Activated naive CD8-positive, alpha-beta T cell treated with anti-CD3 and anti-CD28 coated beads, Interleukin-2, amount 50 U/mL, for 24 hours (primary cell): ENCODE measurements around the gene LIPE.
"Not testable (repeated sequence)": the region's sequence is repeated elsewhere in the genome, so short reads cannot be mapped to it uniquely, and the experiment has no call there.

Source experiments
- ATAC-seq: fragments of 150-1000 bp; cut with Tn5 transposase; one replicate; pipeline ENCODE4 v1.10.0; 2021
- DNase-seq: peaks from one replicate; pipeline ENCODE4 v3.0.0; 2021
- H3K27ac Mint-ChIP-seq: one replicate; pipeline ENCODE4 v1.8.0; 2021; ENCODE audit warnings: mild to moderate bottlenecking, mixed read lengths
- H3K27me3 Mint-ChIP-seq: one replicate; pipeline ENCODE4 v1.8.0; 2021; ENCODE audit warnings: mixed read lengths
- H3K36me3 Mint-ChIP-seq: one replicate; pipeline ENCODE4 v1.8.0; 2021; ENCODE audit warnings: low read depth, mixed read lengths
- H3K4me1 Mint-ChIP-seq: one replicate; pipeline ENCODE4 v1.8.0; 2021; ENCODE audit warnings: mixed read lengths
- H3K4me3 Mint-ChIP-seq: one replicate; pipeline ENCODE4 v1.8.0; 2021; ENCODE audit warnings: mild to moderate bottlenecking, moderate library complexity, mixed read lengths
- H3K9me3 Mint-ChIP-seq: one replicate; pipeline ENCODE4 v1.8.0; 2021; ENCODE audit warnings: mixed read lengths

Gene LIPE

DNA sequence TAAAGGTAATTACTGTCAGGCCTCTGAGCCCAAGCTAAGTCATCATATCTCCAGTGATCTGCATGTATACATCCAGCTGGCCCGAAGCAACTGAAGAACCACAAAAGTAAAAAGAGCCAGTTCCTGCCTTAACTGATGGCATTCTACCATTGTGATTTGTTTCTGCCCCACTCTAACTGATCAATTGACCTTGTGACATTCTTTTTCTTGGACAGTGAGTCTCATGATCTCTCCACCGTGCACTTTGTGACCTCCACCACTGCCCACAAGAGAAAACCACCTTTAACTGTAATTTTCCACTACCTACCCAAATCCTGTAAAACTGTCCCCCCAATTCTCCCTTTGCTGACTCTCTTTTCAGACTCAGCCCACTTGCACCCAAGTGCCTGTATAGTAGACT, 32.7 kb upstream of the LIPE start:
- H3K4me1 Mint-ChIP-seq, result peaks cover 12% of the 10 kb centered on the region
- no peaks in the 10 kb centered on the region for H3K27me3 Mint-ChIP-seq
- no peaks in the 10 kb centered on the region for H3K36me3 Mint-ChIP-seq
- no peaks in the 10 kb centered on the region for H3K9me3 Mint-ChIP-seq
- ATAC-seq (no peak), DNase-seq (no peak)
- H3K4me3 Mint-ChIP-seq, result no peak overlapping the region
- no peak overlapping the region for H3K27ac Mint-ChIP-seq

DNA sequence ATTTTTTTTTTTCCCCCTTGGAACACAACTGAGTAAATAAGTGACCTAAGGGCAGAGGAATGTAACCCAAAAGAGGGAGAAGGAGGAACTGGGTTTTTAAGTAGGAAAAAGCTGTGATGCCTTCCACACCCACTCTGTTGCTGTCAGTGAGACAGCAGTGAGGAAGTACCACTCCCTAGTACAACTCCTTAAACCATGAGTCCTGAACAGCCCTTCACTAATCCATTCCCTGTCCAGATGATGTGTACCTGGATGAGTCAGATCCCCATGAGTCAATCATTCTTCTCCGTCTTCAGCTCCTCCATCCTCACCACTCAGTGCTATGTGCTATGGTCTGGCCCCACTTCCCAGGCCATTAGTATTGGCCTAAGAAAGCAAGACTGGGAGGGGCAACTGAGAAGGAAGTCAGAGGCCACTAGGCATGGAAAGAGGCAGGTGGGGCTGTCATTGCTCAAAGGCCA, 28.5 kb upstream of the LIPE start:
- ATAC-seq, result no peak
- Mint-ChIP-seq H3K4me3 (no peak overlapping the region), H3K4me1 (peaks cover 17% of the 10 kb centered on the region), H3K27me3 (peaks cover 4% of the 10 kb centered on the region), H3K27ac (no peak overlapping the region), H3K36me3 (no peaks in the 10 kb centered on the region), H3K9me3 (no peaks in the 10 kb centered on the region)
- no peak for DNase-seq

GRCh38 chr19:42455086-42455485, 27.9 kb upstream of the LIPE start:
- Mint-ChIP-seq H3K27me3 (peaks cover 4% of the 10 kb centered on the region), H3K4me1 (peaks cover 15% of the 10 kb centered on the region), H3K9me3 (no peaks in the 10 kb centered on the region), H3K36me3 (no peaks in the 10 kb centered on the region), H3K4me3 (no peak overlapping the region), H3K27ac (no peak overlapping the region)
- ATAC-seq (no peak), DNase-seq (no peak)

DNA sequence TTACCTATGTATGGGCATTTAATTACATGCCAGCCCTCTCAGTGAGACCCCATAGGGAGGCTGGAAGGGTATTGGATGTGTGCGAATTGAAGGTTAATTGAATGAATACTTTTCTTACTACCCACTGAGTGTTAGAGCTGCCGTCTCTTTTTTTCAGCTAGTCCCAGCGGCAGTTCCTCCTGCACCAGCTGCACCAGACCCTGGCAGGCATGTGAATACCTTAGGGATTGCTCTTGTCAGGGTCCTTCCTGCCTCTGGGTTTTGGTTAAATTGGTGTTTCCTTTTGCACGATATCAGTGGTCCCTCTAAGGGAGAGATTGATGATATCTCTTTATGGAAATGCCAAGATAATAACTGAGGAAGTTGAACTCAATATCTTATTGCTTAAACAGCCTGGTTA, 25.4 kb upstream of the LIPE start:
- Mint-ChIP-seq H3K27ac (no peak overlapping the region), H3K4me1 (peaks cover 12% of the 10 kb centered on the region), H3K36me3 (no peaks in the 10 kb centered on the region), H3K4me3 (no peak overlapping the region), H3K27me3 (peaks cover 4% of the 10 kb centered on the region), H3K9me3 (no peaks in the 10 kb centered on the region)
- no peak for ATAC-seq
- no peak for DNase-seq

DNA sequence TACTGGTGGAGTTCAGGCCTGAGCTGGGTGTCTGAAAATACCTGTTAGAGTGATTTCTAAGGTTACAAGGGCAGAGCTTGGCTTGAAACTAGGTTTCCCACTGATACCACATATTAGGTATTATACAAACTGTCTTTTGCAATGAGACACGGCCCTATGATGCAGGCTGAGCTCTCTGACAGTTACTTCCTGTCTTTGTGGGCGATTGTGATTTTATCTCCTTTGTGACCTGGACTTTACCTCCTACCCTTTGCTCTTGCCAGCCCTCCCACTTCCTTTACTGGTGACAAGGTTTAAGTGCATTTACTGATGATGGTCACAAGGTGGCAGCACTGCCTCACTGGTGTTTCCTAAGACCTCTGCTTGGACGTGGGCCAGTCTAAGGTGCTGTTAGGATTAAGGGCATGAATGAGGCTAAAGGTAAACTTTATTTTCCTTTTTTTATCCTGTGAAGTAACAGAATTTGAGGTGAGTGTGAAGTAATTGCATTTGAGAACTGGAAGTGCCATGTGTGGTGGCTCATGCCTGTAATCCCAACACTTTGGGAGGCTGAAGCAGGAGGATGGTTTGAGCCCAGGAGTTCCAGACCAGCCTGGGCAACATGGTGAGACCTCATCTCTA, 23.2 kb upstream of the LIPE start:
- ATAC-seq (peak; percentile 96), DNase-seq (peak; percentile 73)
- no peak overlapping the region for H3K27ac Mint-ChIP-seq
- H3K9me3 Mint-ChIP-seq, result no peaks in the 10 kb centered on the region
- no peaks in the 10 kb centered on the region for H3K36me3 Mint-ChIP-seq
- H3K27me3 Mint-ChIP-seq, result peaks cover 4% of the 10 kb centered on the region
- peaks cover 6% of the 10 kb centered on the region for H3K4me1 Mint-ChIP-seq
- H3K4me3 Mint-ChIP-seq, result no peak overlapping the region

DNA sequence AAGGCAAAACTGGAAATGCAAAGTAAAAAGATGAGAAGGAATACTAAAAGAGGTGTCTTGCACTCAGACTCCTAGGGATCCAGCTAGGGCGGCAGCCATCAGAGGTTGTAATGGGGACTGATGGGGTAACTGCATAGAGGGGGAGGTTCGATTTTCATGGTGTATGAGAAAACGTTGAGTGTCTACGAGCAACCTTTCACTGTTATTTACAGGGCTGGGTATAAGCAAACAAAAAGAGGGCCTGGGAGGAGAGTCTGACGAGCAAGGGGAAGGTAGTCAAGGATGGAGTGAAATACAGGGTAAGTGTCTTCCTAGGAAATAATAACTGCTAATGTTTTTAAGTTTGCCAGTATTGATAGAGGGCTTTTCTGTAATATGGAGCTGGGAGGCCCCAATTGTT, 21.1 kb upstream of the LIPE start:
- not testable (repeated sequence) for DNase-seq, H3K4me3 Mint-ChIP-seq, ATAC-seq, H3K9me3 Mint-ChIP-seq, H3K36me3 Mint-ChIP-seq, H3K27me3 Mint-ChIP-seq, H3K27ac Mint-ChIP-seq, H3K4me1 Mint-ChIP-seq

- DNase-seq (no peak), ATAC-seq (no peak)
- Mint-ChIP-seq H3K27me3 (no peaks in the 10 kb centered on the region), H3K9me3 (no peaks in the 10 kb centered on the region), H3K4me3 (no peak overlapping the region), H3K4me1 (peaks cover 5% of the 10 kb centered on the region), H3K36me3 (no peaks in the 10 kb centered on the region), H3K27ac (no peak overlapping the region)
Measured at GRCh38 chr19:42445948-42446347, 18.8 kb upstream of the LIPE start.

DNA sequence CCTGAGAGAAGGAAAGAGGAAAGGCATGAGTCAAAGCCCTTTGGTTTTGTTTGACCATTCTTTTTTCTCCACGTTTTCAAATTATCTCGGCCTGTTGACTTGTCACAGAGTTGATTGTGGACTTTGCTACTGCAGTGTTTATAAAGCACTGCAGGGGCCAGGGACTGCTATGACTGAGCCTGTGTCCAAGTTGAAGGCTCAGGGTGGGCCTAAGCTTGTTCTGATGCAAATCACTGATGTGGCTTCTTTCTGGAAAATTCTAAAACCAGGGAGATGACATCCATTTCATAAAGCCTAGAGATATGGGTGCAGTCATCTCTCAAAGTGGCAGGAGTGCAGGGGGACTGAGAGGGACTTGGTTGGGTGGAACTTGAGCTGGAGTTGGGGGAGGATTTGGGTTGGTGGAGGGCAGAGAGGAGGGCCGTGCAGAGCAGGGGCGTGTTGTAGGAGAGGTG, 16.8 kb upstream of the LIPE start:
- H3K27ac Mint-ChIP-seq, result no peak overlapping the region
- ATAC-seq (no peak), DNase-seq (no peak)
- H3K36me3 Mint-ChIP-seq, result no peaks in the 10 kb centered on the region
- H3K9me3 Mint-ChIP-seq, result no peaks in the 10 kb centered on the region
- H3K27me3 Mint-ChIP-seq, result no peaks in the 10 kb centered on the region
- no peak overlapping the region for H3K4me3 Mint-ChIP-seq
- H3K4me1 Mint-ChIP-seq, result peaks cover 14% of the 10 kb centered on the region

- H3K9me3 Mint-ChIP-seq, result no peaks in the 10 kb centered on the region
- ATAC-seq, result no peak
- H3K36me3 Mint-ChIP-seq, result no peaks in the 10 kb centered on the region
- no peaks in the 10 kb centered on the region for H3K27me3 Mint-ChIP-seq
- peaks cover 19% of the 10 kb centered on the region for H3K4me1 Mint-ChIP-seq
- H3K4me3 Mint-ChIP-seq, result no peak within 1 kb of the TSS
- no peak within 1 kb of the TSS for H3K27ac Mint-ChIP-seq
- no peak for DNase-seq
Measured at GRCh38 chr19:42442833-42443232, 15.6 kb upstream of the LIPE start, which contains the start of gene CXCL17. Gene CXCL17 (minus strand): TSS chr19:42442946. CDS start chr19:42442832, 114 bp downstream.

- Mint-ChIP-seq H3K9me3 (no peaks in the 10 kb centered on the region), H3K27ac (peak overlapping the region; percentile 29), H3K27me3 (no peaks in the 10 kb centered on the region), H3K36me3 (no peaks in the 10 kb centered on the region), H3K4me3 (no peak overlapping the region), H3K4me1 (peaks cover 19% of the 10 kb centered on the region)
- ATAC-seq, result peak; percentile 22
- no peak for DNase-seq
Measured at GRCh38 chr19:42441049-42441445, 13.9 kb upstream of the LIPE start.

DNA sequence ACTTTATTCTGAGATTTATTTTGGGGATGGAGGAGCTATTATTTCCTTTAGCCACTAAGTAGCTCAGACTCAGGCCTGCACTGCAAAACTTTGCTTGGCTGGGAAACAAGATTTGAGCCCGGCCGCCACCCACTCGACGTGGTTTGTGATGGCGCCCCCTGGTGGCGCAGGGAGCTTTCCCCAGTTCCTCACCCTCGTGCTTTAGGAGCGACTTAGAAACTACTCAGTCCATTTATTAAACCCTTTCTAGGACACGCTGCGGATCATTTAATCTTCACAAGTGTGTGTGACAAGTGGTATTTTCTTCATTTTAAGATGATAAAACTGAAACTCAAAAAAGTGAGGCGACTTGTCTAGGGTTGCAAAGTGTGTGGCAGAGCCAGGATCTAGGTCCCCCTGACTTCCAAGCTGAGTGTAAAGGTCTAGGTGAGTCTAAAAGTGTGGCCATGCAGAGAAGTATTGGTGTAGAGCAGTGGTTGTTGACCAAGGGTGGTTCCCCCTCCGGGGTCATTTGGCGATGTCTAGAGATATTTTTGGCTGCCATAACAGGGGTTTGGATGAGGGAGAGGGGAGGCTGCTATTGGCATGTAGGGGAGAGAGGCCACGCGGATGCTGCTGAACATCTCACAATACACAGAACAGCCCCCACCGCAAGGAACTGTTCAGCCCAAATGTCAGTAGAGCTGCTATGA, 13.3 kb upstream of the LIPE start:
- peak overlapping the region; percentile 3 for H3K27ac Mint-ChIP-seq
- no peaks in the 10 kb centered on the region for H3K36me3 Mint-ChIP-seq
- no peak overlapping the region for H3K4me3 Mint-ChIP-seq
- no peaks in the 10 kb centered on the region for H3K9me3 Mint-ChIP-seq
- peak; percentile 71 for ATAC-seq
- H3K27me3 Mint-ChIP-seq, result no peaks in the 10 kb centered on the region
- H3K4me1 Mint-ChIP-seq, result peaks cover 19% of the 10 kb centered on the region
- DNase-seq, result peak; percentile 89

- no peak for ATAC-seq
- H3K4me1 Mint-ChIP-seq, result peaks cover 14% of the 10 kb centered on the region
- H3K9me3 Mint-ChIP-seq, result no peaks in the 10 kb centered on the region
- no peak overlapping the region for H3K27ac Mint-ChIP-seq
- H3K36me3 Mint-ChIP-seq, result no peaks in the 10 kb centered on the region
- DNase-seq, result no peak
- H3K27me3 Mint-ChIP-seq, result no peaks in the 10 kb centered on the region
- no peak overlapping the region for H3K4me3 Mint-ChIP-seq
Measured at GRCh38 chr19:42436006-42436405, 8.8 kb upstream of the LIPE start.

- Mint-ChIP-seq H3K27ac (no peak overlapping the region), H3K9me3 (no peaks in the 10 kb centered on the region)
- DNase-seq, result no peak
Measured at GRCh38 chr19:42435316-42435715, 8.1 kb upstream of the LIPE start.

DNA sequence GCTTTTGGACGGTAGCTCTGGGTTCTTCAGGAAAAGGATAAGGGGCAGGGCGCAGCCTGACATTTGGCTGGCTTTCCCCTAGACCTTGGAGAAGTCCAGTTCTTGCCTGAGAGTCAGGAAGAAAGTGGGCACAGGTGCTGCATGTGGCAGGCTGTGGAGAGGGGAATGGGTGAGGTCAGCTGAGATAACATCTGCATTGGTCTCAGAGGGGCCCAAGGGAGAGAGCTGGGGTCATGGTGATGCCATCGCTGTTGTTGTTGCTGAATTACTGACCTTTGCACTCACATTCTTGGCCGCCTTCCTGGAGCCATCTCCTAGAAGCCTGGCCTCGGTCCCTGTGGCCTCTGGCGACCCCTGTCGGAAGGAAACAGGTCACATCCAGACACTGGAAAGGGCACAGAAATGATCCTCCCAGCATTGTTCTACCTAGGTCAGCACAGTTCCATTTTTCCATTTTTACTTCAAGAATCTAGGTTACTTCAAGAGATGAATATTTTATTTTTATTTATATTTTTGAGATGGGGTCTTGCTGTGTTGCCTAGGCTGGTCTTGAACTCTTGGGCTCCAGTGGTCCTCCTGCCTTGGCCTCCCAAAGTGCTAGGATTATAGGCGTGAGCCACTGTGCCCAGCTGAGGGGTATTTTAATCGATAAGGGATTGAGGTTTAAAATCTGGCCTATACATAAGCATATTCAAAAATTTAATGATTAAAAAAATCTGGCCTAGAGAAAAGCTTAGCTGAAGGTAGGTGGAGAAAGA, 6.5 kb upstream of the LIPE start:
- DNase-seq (peak; percentile 73), ATAC-seq (peak; percentile 74)
- Mint-ChIP-seq H3K27ac (no peak overlapping the region), H3K27me3 (no peaks in the 10 kb centered on the region), H3K9me3 (no peaks in the 10 kb centered on the region), H3K4me1 (peaks cover 4% of the 10 kb centered on the region), H3K4me3 (no peak overlapping the region), H3K36me3 (no peaks in the 10 kb centered on the region)

More at GRCh38 chr19:42435316-42435715, 8.1 kb upstream of the LIPE start:
- no peaks in the 10 kb centered on the region for H3K36me3 Mint-ChIP-seq
- no peaks in the 10 kb centered on the region for H3K27me3 Mint-ChIP-seq
- no peak overlapping the region for H3K4me3 Mint-ChIP-seq
- peaks cover 7% of the 10 kb centered on the region for H3K4me1 Mint-ChIP-seq
- ATAC-seq, result no peak

- H3K9me3 Mint-ChIP-seq, result no peaks in the 10 kb centered on the region
- no peak overlapping the region for H3K4me3 Mint-ChIP-seq
- H3K4me1 Mint-ChIP-seq, result no peaks in the 10 kb centered on the region
- H3K27ac Mint-ChIP-seq, result no peak overlapping the region
- no peaks in the 10 kb centered on the region for H3K36me3 Mint-ChIP-seq
- ATAC-seq, result no peak
- no peaks in the 10 kb centered on the region for H3K27me3 Mint-ChIP-seq
- DNase-seq, result no peak
Measured at GRCh38 chr19:42431486-42431885, 4.3 kb upstream of the LIPE start.
